ENCODE results near the gene KXD1.
"Not testable (repeated sequence)": the region's sequence is repeated elsewhere in the genome, so short reads cannot be mapped to it uniquely, and the experiment has no call there.

KXD1 gene

GRCh38 chr19:18587561-18587960, 29.9 kb downstream of the KXD1 start:
- DNase-seq, result no peak

- peak; percentile 14 for DNase-seq
Measured at GRCh38 chr19:18587962-18588610, 30.4 kb downstream of the KXD1 start.

- DNase-seq, result peak; percentile 83
Measured at GRCh38 chr19:18588611-18589379, 31.1 kb downstream of the KXD1 start, which contains the start of gene REX1BD. REX1BD (plus strand) TSS chr19:18588798; CDS start chr19:18588802, 4 bp downstream.

- DNase-seq, result peak; percentile 19
Measured at GRCh38 chr19:18589380-18590272, 32.0 kb downstream of the KXD1 start.

GRCh38 chr19:18590273-18591272, 32.9 kb downstream of the KXD1 start:
- no peak for DNase-seq

- DNase-seq, result no peak
Measured at GRCh38 chr19:18591735-18592385, 34.2 kb downstream of the KXD1 start.

- not testable (repeated sequence) for DNase-seq
Measured at GRCh38 chr19:18592732-18593131, 35.1 kb downstream of the KXD1 start.

- DNase-seq, result no peak
Measured at GRCh38 chr19:18593367-18594095, 35.9 kb downstream of the KXD1 start.

GRCh38 chr19:18594096-18594823, 36.6 kb downstream of the KXD1 start:
- peak; percentile 28 for DNase-seq

- no peak for DNase-seq
Measured at GRCh38 chr19:18594824-18595373, 37.2 kb downstream of the KXD1 start.

GRCh38 chr19:18595475-18595874, 37.8 kb downstream of the KXD1 start:
- no peak for DNase-seq

GRCh38 chr19:18596752-18597157, 39.1 kb downstream of the KXD1 start:
- DNase-seq, result peak; percentile 42

- no peak for DNase-seq
Measured at GRCh38 chr19:18597809-18598660, 40.4 kb downstream of the KXD1 start.

- no peak for DNase-seq
Measured at GRCh38 chr19:18599485-18599884, 41.8 kb downstream of the KXD1 start.

- not testable (repeated sequence) for DNase-seq
Measured at GRCh38 chr19:18600692-18601397, 43.2 kb downstream of the KXD1 start.

- DNase-seq, result no peak
Measured at GRCh38 chr19:18601875-18602274, 44.2 kb downstream of the KXD1 start.

GRCh38 chr19:18603255-18603957, 45.7 kb downstream of the KXD1 start:
- DNase-seq, result no peak

Data from GF-D8 (cell line).